SHP77 (cell line): ENCODE results near the gene SIPA1L3.
"Not testable (repeated sequence)": the region's sequence is repeated elsewhere in the genome, so short reads cannot be mapped to it uniquely, and the experiment has no call there.

Experiments used
- DNase-seq, 2 experiments: peaks; one replicate each; lab custom pipeline; 2025; lab: John Stamatoyannopoulos, UW

SIPA1L3 gene

GRCh38 chr19:38043649-38044144 is 136.7 kb downstream of the SIPA1L3 start:
- DNase-seq: no peak

DNA sequence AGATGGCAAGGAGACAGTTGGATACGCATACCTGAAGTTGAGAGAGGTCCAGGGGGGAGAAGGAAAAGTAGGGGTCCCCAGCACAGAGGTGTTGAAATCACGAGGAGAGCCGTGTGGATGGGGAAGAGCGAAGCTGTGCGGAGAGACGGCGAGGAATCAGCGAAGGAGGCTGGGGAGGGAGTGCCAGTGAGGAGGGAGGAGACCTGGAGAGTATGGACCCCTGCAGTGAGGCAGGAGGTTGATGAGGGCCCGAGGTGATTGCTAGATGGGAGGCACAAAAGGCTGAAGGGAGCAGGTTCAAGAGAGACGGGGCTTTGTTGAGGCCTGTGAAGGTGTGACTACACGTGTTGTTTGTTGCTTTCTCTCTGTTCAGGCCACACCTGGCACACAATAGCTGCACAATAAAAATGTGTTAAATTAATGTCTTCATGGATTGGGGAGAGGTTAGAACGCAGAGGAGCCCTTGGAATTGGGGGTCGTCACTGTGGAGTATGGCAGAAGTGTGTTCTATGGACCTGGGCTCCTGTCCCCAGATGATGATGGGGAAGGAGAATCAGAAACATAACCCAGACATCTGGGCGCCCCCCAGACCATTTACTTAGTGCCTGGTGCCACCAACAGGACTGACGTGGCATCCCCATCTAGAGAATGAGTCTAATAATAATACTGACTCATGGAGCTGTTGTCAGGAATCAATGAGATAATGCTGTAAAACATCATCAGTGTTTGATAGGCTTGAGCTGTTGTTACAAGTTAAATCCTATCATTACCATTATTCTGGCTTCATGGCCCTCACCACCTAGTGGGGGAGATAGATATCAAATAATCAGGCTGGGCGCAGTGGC is 137.5 kb downstream of the SIPA1L3 start:
- DNase-seq: no peak

GRCh38 chr19:38045554-38046253 is 138.7 kb downstream of the SIPA1L3 start:
- DNase-seq: no peak

DNA sequence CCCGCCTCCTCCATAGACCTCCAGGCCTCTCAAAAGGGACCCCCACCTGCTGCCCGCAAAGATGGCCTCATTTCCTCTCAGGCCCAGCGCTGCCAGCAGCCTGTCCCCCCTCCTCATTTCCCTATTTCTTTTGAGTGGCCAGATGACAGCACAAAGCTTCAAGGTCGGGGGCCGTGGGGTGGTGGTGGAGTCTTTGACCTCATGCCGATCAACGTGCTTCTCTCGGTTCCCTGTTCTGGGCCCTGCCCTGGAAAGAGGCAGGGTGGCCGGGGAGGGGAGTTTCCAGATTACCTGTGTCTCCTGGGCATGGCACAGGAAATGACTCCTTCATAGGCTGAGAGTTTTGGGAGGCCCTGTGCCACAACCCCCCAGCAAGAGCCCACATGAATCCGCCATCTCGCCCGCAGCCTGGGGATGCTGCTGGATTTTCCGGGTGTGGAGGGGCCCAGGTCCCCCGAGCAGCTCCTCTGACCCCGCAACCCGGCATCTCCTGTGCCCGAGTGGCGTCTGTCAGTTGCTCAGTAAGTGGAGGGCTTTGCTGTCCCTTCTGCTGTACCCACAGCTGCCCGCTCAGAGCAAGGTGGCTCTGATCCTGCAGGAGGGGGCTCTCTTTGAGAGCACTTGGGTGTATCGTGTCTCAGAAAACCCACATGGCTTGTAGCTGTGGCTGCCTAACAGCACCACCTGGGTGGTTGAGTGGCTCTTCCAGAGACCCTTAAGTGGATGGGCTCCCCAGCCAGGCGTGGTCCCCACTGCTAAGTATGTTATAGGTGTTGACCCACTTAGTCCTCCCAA is 139.4 kb downstream of the SIPA1L3 start:
- DNase-seq: no peak

DNA sequence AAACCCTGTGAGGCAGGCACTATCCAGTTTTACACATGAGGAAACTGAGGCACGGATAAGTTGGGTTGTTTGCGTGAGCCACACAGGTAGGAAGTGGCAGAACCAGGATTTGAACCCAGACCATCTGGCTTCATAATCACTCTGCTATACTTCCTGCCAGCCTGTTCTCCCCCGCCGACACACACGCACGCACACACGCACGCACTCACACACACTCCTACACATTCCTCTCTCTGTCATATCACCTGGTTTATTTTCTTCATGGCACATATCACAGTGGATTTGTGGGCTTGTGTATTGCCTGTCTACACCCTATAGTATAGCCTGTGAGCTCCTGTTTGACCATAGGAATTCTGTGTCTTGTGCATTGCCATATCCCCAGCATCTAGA is 140.0 kb downstream of the SIPA1L3 start:
- DNase-seq: no peak

- no peak for DNase-seq
Measured at GRCh38 chr19:38047641-38048040, 140.6 kb downstream of the SIPA1L3 start.

DNA sequence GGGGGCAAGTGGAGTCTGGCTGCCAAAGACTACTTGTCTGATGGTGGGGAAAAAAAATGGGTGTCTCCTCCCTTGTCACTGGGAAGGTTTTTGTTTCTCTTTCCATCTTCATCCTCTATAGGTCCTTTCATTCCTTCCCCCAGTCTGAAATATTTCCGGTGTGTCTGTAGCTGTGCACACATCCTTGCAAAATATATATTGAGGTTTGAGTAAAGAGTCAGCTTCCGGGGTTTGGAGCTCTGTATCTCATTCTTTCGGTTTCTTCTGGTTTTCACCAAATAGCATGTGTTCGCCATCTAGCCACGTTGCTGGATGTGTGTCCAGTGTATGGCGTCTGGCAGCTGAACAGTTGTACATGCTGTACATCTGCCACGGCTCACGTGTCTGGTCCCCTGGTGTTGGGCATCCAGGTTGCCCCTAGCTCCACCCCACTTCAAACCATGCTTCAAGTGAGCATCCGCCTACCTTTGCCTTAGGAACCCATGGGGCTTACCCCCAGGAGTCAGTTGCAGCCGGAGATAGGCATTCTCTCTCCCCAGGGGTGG is 142.2 kb downstream of the SIPA1L3 start:
- no peak for DNase-seq

GRCh38 chr19:38055010-38055409 is 148.0 kb downstream of the SIPA1L3 start:
- no peak for DNase-seq

DNA sequence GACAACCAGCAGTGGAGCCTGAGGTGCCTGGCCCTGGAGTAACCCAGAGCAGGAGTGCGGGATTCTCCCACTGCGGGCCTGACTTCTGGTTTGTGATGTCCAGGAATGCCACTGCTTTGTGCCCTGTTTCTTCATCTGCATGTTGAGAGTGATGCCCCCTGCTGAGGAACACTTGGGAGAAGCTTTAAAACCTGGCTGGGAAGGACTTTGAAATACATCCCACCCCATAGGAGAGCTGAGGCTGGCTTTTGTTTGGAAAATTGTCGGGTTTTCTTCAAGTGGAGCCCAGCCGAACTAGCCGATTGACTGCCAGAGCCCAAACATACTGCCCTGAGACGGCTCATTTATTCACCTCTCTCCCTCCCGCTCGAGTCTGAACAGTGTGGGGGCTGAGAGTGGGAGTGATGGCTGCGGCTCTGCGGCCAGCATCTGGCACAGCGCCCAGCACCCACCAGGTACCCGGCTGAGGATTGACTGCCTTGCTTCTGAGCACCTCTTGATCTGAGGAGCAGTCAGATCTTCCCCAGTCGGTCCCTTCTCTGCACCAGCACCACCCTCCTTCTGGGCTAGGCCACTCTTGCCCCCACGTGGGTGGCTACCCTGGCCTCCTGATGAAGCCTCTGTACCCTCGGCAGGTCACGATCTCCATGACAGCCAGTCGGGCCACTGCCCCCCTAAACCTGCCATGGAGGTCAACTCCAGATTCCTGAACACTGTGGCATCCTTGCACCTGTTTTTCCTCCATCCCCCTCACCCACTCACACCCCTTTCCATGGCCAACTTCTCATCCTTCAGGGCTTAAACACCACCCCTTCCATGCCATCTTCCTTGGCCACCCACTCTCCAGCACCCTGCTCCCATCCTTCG is 148.9 kb downstream of the SIPA1L3 start:
- no peak for DNase-seq

DNA sequence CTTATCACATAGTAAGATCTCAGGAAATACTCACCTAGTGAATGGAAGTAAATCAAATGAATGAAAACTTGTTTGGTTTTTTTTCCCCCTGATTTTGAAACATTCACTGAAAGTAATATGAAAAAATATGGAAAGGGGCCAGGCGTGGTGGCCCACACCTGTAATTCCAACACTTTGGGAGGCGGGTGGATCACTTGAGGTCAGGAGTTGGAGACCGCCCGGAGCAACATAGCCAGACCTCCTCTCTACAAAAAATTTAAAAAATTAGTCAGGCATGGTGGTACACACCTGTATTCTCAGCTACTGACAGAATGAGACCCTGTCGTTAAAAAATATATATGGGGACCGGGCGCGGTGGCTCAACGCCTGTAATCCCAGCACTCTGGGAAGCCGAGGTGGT is 149.6 kb downstream of the SIPA1L3 start:
- no peak for DNase-seq

- DNase-seq: peak; percentile 97 to 99
Measured at GRCh38 chr19:38057959-38058690, 151.1 kb downstream of the SIPA1L3 start.

DNA sequence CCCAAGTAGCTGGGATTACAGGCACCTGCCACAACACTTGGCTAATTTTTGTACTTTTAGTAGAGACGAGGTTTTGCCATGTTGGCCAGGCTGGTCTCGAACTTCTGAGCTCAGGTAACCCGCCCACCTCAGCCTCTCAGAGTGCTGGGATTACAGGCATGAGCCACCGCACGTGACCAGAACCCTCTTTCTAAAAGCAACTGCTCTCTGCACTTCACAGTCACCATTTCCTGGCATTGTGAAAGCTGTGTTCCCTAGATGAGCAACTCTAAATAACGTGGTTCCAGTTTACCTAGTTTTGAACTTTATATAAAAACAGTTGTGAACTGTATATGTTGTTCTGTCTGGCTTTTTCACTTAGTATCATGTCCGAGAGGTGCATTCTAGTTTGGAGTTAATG is 152.9 kb downstream of the SIPA1L3 start:
- no peak for DNase-seq

DNA sequence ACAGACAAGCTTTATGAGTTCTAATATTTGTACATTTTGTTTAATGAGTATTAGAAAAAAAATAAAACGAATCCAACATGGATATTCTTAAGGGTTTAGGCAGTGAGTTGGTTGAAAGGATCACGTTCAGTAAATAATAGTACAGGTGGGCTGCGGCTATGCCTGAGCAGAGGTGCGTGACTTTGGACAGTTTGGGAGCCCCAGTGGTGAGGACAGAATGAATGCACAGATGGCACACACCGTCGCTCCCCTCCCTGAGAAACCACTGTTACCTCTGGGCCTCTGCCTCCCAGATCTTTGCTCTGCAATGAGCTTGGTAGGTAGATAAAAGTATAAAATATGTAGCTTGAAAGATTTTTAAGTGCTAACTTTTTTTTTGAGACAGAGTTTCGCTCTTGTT is 153.3 kb downstream of the SIPA1L3 start:
- no peak for DNase-seq

- no peak for DNase-seq
Measured at GRCh38 chr19:38061294-38061693, 154.3 kb downstream of the SIPA1L3 start.

DNA sequence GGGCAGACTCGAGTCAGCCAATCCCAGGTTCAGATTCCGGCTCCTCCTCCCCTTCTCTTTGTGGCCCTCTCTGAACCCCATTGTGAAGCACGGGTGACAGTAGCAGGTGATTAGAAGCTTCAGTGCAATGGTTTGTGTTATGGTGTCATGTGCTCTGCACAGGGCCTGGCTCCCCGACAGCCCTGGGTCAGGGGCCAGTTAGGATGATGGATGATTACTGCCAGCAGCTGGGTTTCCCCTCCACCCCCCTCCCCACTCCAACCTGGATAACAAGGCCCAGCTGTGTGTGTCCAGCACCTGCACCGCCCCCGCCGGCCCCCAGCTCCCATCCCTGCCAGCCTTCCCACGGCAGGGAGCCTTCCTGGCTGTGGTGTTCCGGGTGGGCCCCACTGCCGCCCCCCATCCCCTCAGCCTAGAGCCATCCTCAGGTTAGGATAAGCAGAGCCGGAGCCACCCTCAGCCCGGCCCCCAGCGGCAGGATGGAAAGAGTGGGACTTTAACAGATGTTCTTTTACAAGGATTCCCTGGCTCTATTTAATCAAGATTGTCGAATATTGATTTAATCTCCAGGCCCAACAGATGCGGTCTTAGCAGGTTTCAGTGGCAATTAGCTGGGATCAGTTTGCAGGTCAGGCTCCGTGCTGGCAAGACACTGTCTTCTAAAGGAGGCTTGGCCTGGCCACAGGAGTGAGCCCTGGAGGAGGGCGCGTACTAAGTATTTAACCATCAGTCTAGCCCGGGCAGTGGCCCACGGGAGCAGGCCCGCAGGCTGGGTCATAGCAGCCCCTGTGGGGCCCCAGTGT is 156.2 kb downstream of the SIPA1L3 start:
- peak; percentile 94 to 95 for DNase-seq

DNA sequence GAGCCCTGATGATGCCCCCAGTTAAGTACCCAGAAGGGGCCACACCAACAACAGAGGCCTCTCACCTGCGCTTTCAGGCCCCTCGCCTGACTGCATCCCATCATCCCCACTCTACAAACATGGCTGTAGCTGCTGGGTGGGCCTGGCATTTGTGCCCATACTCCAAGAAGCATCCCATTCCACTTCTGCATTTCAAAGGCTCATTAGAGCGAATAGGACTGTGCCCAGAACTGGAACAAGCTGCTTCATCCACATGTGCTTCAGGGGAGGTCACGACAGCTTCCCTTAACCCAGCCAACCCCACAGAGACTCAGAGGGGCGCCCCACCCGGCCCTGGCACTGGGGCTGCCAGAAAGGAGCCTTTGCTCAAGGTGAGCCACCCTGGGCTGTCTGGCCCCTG is 156.9 kb downstream of the SIPA1L3 start:
- DNase-seq: no peak

GRCh38 chr19:38064661-38065425 is 157.8 kb downstream of the SIPA1L3 start:
- DNase-seq: no peak

GRCh38 chr19:38065775-38066174 is 158.8 kb downstream of the SIPA1L3 start:
- DNase-seq: not testable (repeated sequence)

GRCh38 chr19:38068826-38069225 is 161.8 kb downstream of the SIPA1L3 start:
- DNase-seq: peak; percentile 81 to 88
